Mesenchymal stem cell (in vitro differentiated cells and primary cell): ENCODE data around the gene CTSC.

ENCODE experiments used
- DNase-seq: peaks from one replicate; pipeline ENCODE4 v3.0.0-alpha.2; 2013
- H2AFZ ChIP-seq: one replicate; pipeline ENCODE4 v1.6.1; 2013; ENCODE audit warnings: low read depth, mild to moderate bottlenecking, control low read depth, inconsistent platforms, low read length, moderate library complexity
- H2AK5ac ChIP-seq: 2 replicates; pipeline ENCODE4 v1.6.1; 2013; ENCODE audit warnings: low read length, moderate library complexity, mild to moderate bottlenecking, inconsistent platforms; ENCODE audit not compliant: severe bottlenecking
- H2BK120ac ChIP-seq: one replicate; pipeline ENCODE4 v1.6.1; 2013; ENCODE audit warnings: low read depth, mild to moderate bottlenecking, inconsistent platforms, low read length, moderate library complexity
- H2BK12ac ChIP-seq, 2 experiments: one replicate each; pipeline ENCODE4 v1.6.1; 2013; ENCODE audit warnings: inconsistent platforms in 2 of 2, low read length in 2 of 2, mild to moderate bottlenecking in 2 of 2, moderate library complexity in 2 of 2, control low read depth in 1 of 2
- H2BK15ac ChIP-seq: one replicate; pipeline ENCODE4 v1.6.1; 2013; ENCODE audit warnings: mild to moderate bottlenecking, low read depth, inconsistent platforms; ENCODE audit not compliant: poor library complexity, severe bottlenecking
- H2BK5ac ChIP-seq: 2 replicates; pipeline ENCODE4 v1.6.1; 2013; ENCODE audit warnings: low read depth, mild to moderate bottlenecking, low read length, control low read depth, inconsistent platforms; ENCODE audit not compliant: poor library complexity, severe bottlenecking
- H3K14ac ChIP-seq, 2 experiments: one replicate each; pipeline ENCODE4 v1.6.1; 2013; ENCODE audit warnings: inconsistent platforms in 2 of 2, low read length in 2 of 2, control low read depth in 1 of 2, mild to moderate bottlenecking in 1 of 2, moderate library complexity in 1 of 2
- H3K18ac ChIP-seq, 2 experiments: one replicate each; pipeline ENCODE4 v1.6.1; 2013; ENCODE audit warnings: inconsistent platforms in 2 of 2, low read length in 2 of 2, control low read depth in 1 of 2, low read depth in 1 of 2, mild to moderate bottlenecking in 1 of 2
- H3K23ac ChIP-seq, 2 experiments: one replicate each; pipeline ENCODE4 v1.6.1; 2013; ENCODE audit warnings: inconsistent platforms in 2 of 2, low read length in 2 of 2, mild to moderate bottlenecking in 2 of 2, moderate library complexity in 2 of 2, control low read depth in 1 of 2
- H3K27ac ChIP-seq: 2 replicates; pipeline ENCODE4 v1.5.1; 2013; ENCODE audit warnings: mild to moderate bottlenecking, moderate library complexity, low read length, control low read depth, inconsistent platforms; ENCODE audit not compliant: poor library complexity, severe bottlenecking
- H3K27me3 ChIP-seq, 2 experiments: 2 replicates each; pipeline versions ENCODE4 v1.6.1 to v1.7.0; 2013; ENCODE audit warnings: low read length in 2 of 2, mild to moderate bottlenecking in 2 of 2, moderate library complexity in 2 of 2, control low read depth in 1 of 2, inconsistent platforms in 1 of 2; ENCODE audit not compliant: control insufficient read depth in 1 of 2, insufficient read depth in 1 of 2
- H3K36me3 ChIP-seq, 2 experiments: 2 replicates each; pipeline versions ENCODE4 v1.6.1 to v1.7.0; 2013; ENCODE audit warnings: low read length in 2 of 2, control low read depth in 1 of 2, inconsistent platforms in 1 of 2, low read depth in 1 of 2, mild to moderate bottlenecking in 1 of 2; ENCODE audit not compliant: insufficient read depth in 2 of 2, control insufficient read depth in 1 of 2
- H3K4ac ChIP-seq, 2 experiments: one replicate each; pipeline ENCODE4 v1.6.1; 2013; ENCODE audit warnings: inconsistent platforms in 2 of 2, low read length in 2 of 2, mild to moderate bottlenecking in 2 of 2, moderate library complexity in 2 of 2, control low read depth in 1 of 2, low read depth in 1 of 2
- H3K4me1 ChIP-seq: 2 replicates; pipeline ENCODE4 v1.6.1; 2013; ENCODE audit warnings: low read depth, low read length, control low read depth; ENCODE audit not compliant: control insufficient read depth, insufficient read depth
- H3K4me2 ChIP-seq: 2 replicates; pipeline ENCODE4 v1.6.1; 2013; ENCODE audit warnings: low read length, mild to moderate bottlenecking, inconsistent platforms; ENCODE audit not compliant: poor library complexity, severe bottlenecking
- H3K4me3 ChIP-seq, 2 experiments: 2 replicates each; pipeline versions ENCODE4 v1.5.1 to v1.7.0; 2013; ENCODE audit warnings: low read length in 2 of 2, mild to moderate bottlenecking in 2 of 2, control low read depth in 1 of 2, low read depth in 1 of 2; ENCODE audit not compliant: insufficient read depth in 1 of 2
- H3K79me1 ChIP-seq: replicated peaks from 2 replicates; pipeline ENCODE4 v1.6.1; 2013; ENCODE audit warnings: mild to moderate bottlenecking, control low read depth, low read length, inconsistent platforms; ENCODE audit not compliant: poor library complexity, severe bottlenecking
- H3K9ac ChIP-seq: 2 replicates; pipeline ENCODE4 v1.7.0; 2013; ENCODE audit warnings: mild to moderate bottlenecking, low read length, moderate library complexity
- H3K9me3 ChIP-seq: 2 replicates; pipeline ENCODE4 v1.7.0; 2013; ENCODE audit warnings: mild to moderate bottlenecking, low read length; ENCODE audit not compliant: control insufficient read depth
- H4K8ac ChIP-seq: one replicate; pipeline ENCODE4 v1.6.1; 2013; ENCODE audit warnings: inconsistent platforms, mild to moderate bottlenecking, low read length, moderate library complexity
- H4K91ac ChIP-seq: one replicate; pipeline ENCODE4 v1.6.1; 2013; ENCODE audit warnings: mild to moderate bottlenecking, low read length, inconsistent platforms
- WGBS: methylation state at CpG from one replicate; pipeline ENCODE4 v1.1.7; 2013; ENCODE audit warnings: mixed read lengths; 5-methylcytosine and 5-hydroxymethylcytosine counted together

CTSC gene

GRCh38 chr11:88379130-88379529 is 41.6 kb upstream of the CTSC start:
- Histone ChIP-seq H3K9me3 (no peaks in the 10 kb centered on the region), H3K9ac (no peak overlapping the region), H2AK5ac (no peak overlapping the region), H3K79me1 (no peaks in the 10 kb centered on the region), H3K14ac (no peak overlapping the region), H2BK15ac (no peak overlapping the region), H4K8ac (no peak overlapping the region), H3K27ac (no peak overlapping the region), H3K23ac (no peak overlapping the region), H2BK5ac (no peak overlapping the region), H3K27me3 (no peaks in the 10 kb centered on the region), H3K4me2 (no peak overlapping the region), H2AFZ (no peak overlapping the region), H3K36me3 (no peaks in the 10 kb centered on the region), H2BK120ac (no peak overlapping the region), H4K91ac (no peak overlapping the region), H3K4me1 (peaks cover 1% of the 10 kb centered on the region), H3K18ac (no peak overlapping the region), H3K4ac (no peak overlapping the region), H2BK12ac (no peak overlapping the region), H3K4me3 (no peak overlapping the region)
- no CpG with 5 or more reads among the region's 3 CpGs for WGBS
- DNase-seq = no peak

GRCh38 chr11:88378422-88379066 is 41.0 kb upstream of the CTSC start:
- Histone ChIP-seq H3K23ac (no peak overlapping the region), H3K18ac (no peak overlapping the region), H3K4me1 (peaks cover 1% of the 10 kb centered on the region), H3K27ac (no peak overlapping the region), H2AFZ (no peak overlapping the region), H3K4me2 (no peak overlapping the region), H3K4ac (no peak overlapping the region), H4K91ac (no peak overlapping the region), H3K79me1 (no peaks in the 10 kb centered on the region), H2BK120ac (no peak overlapping the region), H3K27me3 (no peaks in the 10 kb centered on the region), H3K9ac (no peak overlapping the region), H2BK12ac (no peak overlapping the region), H2BK15ac (no peak overlapping the region), H2AK5ac (peak overlapping the region; percentile 5), H3K36me3 (no peaks in the 10 kb centered on the region), H3K14ac (no peak overlapping the region), H3K9me3 (no peaks in the 10 kb centered on the region), H2BK5ac (no peak overlapping the region), H4K8ac (no peak overlapping the region), H3K4me3 (no peak overlapping the region)
- no peak for DNase-seq
- 100% methylated on average over 3 of the region's 4 CpGs for WGBS

DNA sequence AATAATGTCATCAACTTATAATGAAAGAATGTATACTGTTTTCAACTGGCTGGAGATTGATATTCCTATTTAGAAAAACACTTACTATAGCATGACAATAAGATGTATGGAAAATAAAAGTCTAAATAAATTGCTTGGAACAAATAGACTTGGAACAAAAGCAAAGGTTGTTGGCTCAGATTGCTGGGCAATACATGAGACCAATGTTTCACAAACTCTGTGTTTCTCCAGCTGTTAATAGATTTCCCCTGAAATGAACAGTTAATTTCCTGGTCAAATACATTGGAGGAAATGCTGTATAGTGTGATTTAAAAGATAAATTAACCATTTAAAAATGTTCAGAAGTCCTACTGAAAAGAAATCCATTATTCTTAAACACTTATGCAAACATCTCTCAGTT is 40.1 kb upstream of the CTSC start:
- no peak for DNase-seq
- H3K9me3 ChIP-seq = no peaks in the 10 kb centered on the region
- H3K14ac ChIP-seq = no peak overlapping the region
- H4K8ac ChIP-seq = no peak overlapping the region
- H3K4ac ChIP-seq = no peak overlapping the region
- H3K23ac ChIP-seq = no peak overlapping the region
- H3K4me2 ChIP-seq = no peak overlapping the region
- no peaks in the 10 kb centered on the region for H3K27me3 ChIP-seq
- H3K36me3 ChIP-seq = no peaks in the 10 kb centered on the region
- no peak overlapping the region for H2BK12ac ChIP-seq
- no peak overlapping the region for H2BK120ac ChIP-seq
- no peak overlapping the region for H4K91ac ChIP-seq
- no peak overlapping the region for H3K4me3 ChIP-seq
- H3K4me1 ChIP-seq = no peaks in the 10 kb centered on the region
- H3K18ac ChIP-seq = no peak overlapping the region
- H3K27ac ChIP-seq = peak overlapping the region; percentile 59
- H2BK15ac ChIP-seq = no peak overlapping the region
- no peaks in the 10 kb centered on the region for H3K79me1 ChIP-seq
- no peak overlapping the region for H2AK5ac ChIP-seq
- no peak overlapping the region for H2AFZ ChIP-seq
- no peak overlapping the region for H3K9ac ChIP-seq
- H2BK5ac ChIP-seq = no peak overlapping the region

DNA sequence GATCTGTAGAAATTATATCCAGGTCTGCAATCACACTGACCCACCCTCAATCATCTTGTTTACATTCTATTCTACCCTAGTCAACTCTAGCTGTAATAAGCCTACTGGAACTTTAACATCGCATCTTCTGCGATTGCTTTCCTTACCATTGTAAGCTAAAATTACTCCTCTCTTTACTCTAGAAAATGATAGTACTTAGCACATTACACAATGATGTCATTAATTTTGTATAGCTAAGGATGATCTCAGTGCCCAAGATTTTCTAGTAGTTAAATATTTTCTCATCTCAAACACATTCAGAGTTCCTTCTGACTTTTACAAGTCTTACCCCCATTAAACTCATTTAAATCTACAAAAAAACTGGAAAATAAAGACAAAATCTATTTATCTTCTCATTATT is 39.6 kb upstream of the CTSC start:
- Histone ChIP-seq H3K9me3 (no peaks in the 10 kb centered on the region), H3K27me3 (no peaks in the 10 kb centered on the region), H2BK5ac (no peak overlapping the region), H3K18ac (no peak overlapping the region), H3K14ac (no peak overlapping the region), H3K27ac (peak overlapping the region; percentile 35), H2BK15ac (no peak overlapping the region), H3K4ac (no peak overlapping the region), H3K4me3 (no peak overlapping the region), H3K4me2 (no peak overlapping the region), H2AFZ (no peak overlapping the region), H4K91ac (no peak overlapping the region), H3K4me1 (no peaks in the 10 kb centered on the region), H3K36me3 (no peaks in the 10 kb centered on the region), H3K9ac (no peak overlapping the region), H2AK5ac (no peak overlapping the region), H2BK12ac (no peak overlapping the region), H3K23ac (no peak overlapping the region), H4K8ac (no peak overlapping the region), H2BK120ac (no peak overlapping the region), H3K79me1 (no peaks in the 10 kb centered on the region)
- DNase-seq = peak; percentile 34
- WGBS = no CpG with 5 or more reads among the region's 2 CpGs
